GM21526 (cell line): ENCODE results near the gene KMT5C.
"Not testable (repeated sequence)": the region's sequence is repeated elsewhere in the genome, so short reads cannot be mapped to it uniquely, and the experiment has no call there.

Experiments
- ATAC-seq: cut with Tn5 transposase; IDR thresholded peaks from one replicate; pipeline ENCODE4 v1.9.1; 2021; ENCODE audit warnings: moderate library complexity; ENCODE audit not compliant: unreplicated experiment, low FRiP score

The KMT5C gene

GRCh38 chr19:55315956-55316525 is 23.6 kb upstream of the KMT5C start:
- ATAC-seq = no peak

GRCh38 chr19:55316646-55317045 is 23.0 kb upstream of the KMT5C start:
- no peak for ATAC-seq

DNA sequence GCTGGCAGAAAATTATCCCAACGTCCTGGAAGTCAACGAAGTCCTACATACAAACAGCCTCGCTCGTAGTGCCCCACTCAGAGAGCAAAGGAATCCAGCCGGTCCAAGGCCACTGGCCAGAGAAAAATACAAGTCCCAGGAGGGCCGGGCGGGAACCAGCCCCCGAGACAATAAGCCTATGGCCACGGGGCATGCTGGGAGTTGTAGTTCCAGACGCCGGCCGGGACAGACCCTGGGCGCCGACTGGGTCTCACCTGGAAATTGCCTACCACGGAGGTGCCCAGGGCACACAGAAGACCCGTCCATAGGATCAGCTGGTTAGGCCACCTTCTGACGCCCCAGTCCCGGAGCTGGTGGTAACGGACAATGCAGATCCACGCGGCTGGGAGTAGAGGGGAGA is 19.9 kb upstream of the KMT5C start:
- no peak for ATAC-seq

DNA sequence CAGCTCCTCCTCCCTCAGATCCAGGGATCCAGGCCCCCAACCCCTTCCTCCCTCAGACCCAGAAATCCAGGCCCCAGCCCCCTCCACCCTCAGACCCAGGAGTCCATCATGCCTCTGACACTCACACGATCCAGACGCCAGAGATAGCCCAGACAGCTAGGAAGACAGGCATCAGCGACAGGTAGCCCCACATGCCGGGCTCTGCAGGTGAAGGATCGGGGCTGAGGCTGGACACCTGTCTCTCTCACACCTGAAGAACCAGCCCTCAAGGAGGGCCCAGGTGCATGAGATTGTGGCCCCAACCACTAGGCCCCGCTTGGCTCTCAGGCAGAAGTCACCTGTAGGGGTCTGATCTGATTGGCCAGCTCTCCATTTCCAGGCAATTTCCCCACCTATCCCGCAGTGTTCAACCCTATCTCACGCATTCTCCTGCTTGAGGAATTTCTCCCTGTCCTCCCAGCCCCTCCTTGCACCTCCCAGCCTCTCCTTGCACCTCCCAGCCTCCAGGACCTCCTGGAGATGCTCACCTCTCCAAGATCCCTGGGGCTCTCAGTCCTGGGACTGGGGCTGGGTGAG is 18.7 kb upstream of the KMT5C start:
- no peak for ATAC-seq

DNA sequence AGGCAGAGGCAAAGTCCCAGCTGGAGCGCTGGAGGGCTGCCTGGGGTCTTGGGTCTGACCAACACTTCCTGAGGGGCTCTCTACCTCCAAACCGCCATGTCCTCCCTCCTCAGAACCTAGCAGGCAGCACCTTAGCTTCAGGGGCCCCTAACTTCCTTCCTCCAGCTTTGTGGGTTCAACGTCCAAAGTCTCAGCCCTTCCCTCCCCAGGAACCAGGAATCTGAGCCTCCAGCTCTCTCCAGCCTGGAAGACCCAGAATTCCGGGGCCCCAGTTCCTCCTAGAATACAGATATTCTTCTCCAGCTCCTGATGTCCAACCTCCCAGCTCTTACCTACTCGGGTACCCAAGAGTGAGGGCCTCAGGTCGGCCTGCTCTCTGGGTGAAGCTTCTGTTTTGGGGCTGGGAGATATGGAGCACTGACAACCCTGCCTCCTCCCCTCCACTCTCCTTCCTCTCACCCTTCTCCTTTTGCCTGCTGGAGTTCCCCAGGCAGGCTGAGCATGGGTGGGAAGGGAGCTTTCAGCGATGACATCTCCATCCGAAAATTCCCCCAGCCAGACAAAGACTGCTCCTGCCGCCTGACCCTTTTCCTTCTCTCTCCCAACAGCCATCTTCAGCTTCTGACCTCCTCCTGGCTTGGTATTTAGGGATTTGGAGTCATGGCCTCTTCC is 18.1 kb upstream of the KMT5C start:
- no peak for ATAC-seq

DNA sequence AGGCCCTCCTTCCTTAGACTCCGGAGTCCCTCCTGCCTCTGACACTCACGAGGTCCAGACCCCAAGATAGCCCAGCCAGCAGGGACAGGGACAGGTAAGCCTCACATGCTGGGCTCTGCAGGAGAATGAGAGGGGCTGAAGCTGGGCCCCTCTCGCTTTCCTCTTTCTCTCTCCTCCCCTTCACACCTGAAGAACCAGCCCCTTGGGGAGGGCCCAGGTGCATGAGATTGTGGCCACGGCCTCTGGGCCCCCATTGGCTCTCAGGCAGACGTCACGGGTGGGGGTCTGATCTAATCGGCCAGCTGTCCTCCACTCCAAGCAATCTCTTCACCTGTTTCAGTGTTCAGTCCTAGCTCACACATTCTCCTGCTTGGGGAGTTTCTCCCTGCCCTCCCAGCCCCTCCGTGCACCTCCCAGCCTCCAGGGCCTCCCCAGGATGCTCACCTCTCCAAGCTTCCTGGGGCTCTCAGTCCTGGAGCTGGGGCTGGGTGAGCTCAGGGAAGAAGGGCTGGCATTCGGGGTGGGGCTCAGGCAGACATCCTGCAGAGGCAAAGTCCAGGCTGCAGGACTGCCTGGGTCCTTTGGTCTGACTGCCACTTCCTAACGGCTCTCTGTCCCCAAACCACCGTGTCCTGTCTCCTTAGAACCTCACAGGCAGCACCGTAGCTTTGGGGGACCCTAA is 17.3 kb upstream of the KMT5C start:
- ATAC-seq = no peak

DNA sequence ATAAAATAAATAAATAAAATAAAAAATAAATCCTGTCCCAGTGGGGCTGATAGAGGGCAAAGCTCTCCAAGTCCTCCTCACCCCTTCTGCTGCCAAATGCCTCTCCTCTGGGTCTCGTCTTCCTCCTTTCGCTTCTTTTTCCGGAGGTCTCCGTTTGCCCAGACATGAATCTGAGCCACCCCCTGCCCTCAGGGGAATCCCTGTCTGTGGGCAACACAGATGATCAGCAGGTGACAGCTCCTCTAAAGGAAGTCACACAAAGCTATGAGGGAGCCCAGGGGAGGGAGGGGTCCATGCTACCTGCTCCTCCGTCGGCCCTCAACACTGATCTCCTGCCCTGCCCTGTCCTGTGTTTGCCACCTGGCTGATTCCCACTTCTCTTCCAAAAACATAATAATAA is 15.0 kb upstream of the KMT5C start:
- no peak for ATAC-seq

GRCh38 chr19:55325172-55325571 is 14.5 kb upstream of the KMT5C start, which contains the start of gene TMEM150B:
TMEM150B (minus strand) TSS chr19:55325341; CDS start chr19:55321036, 4,305 bp downstream.
- ATAC-seq = no peak

DNA sequence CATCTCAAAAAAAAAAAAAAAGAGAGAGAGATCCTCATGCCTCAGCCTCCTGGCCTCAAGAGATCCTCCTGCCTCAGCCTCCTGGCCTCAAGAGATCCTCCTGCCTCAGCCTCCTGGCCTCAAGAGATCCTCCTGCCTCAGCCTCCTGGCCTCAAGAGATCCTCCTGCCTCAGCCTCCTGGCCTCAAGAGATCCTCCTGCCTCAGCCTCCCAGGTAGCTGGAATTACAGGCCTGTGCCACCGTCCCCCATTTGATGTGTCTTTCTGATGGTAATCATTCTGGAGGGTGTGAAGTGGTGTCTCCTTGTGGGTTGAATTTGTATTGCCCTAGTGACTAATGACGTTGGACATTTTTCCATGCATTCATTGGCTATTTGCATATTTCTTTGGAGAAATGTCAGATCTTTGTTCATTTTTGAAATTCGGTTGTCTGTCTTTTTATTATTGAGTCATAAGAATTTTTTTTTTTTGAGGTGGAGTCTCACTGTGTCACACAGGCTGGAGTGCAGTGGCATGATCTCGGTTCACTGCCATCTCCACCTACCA is 10.8 kb upstream of the KMT5C start:
- not testable (repeated sequence) for ATAC-seq

DNA sequence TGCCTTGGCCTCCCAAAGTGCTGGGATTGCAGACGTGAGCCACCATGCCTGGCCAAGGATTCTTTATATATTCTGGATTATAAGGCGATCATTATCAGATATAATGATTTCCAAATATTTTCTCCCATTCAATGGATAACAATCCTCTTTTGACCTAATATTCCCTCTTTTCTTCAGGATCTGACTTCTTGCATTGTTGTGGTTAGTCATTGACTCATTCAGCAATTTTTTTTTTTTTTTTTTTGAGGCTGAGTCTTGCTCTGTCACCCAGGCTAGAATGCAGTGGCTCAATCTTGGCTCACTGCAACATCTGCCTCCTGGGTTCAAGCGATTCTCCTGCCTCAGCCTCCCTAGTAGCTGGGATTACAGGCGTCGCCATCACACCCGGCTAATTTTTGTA is 9.9 kb upstream of the KMT5C start:
- ATAC-seq = not testable (repeated sequence)

- ATAC-seq = no peak
Observed at GRCh38 chr19:55333870-55334269, 5.8 kb upstream of the KMT5C start.

DNA sequence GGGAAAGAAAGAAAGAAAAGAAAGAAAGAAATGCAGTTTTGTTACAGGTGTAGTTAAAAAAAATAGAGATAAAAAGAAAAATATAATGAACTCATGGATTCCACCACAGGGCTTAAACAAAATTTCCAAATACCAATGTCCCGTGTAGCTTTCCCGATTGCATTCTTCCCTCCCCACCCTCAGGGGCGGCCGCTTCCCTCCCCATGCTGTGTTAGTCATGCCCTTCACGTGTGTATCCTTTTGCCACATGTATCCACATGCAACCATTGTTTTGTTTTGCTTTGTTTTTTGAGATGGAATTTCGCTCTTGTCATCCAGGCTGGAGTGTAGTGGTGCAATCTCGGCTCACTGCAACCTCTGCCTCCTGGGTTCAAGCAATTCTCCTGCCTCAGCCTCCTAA is 3.6 kb upstream of the KMT5C start:
- no peak for ATAC-seq

DNA sequence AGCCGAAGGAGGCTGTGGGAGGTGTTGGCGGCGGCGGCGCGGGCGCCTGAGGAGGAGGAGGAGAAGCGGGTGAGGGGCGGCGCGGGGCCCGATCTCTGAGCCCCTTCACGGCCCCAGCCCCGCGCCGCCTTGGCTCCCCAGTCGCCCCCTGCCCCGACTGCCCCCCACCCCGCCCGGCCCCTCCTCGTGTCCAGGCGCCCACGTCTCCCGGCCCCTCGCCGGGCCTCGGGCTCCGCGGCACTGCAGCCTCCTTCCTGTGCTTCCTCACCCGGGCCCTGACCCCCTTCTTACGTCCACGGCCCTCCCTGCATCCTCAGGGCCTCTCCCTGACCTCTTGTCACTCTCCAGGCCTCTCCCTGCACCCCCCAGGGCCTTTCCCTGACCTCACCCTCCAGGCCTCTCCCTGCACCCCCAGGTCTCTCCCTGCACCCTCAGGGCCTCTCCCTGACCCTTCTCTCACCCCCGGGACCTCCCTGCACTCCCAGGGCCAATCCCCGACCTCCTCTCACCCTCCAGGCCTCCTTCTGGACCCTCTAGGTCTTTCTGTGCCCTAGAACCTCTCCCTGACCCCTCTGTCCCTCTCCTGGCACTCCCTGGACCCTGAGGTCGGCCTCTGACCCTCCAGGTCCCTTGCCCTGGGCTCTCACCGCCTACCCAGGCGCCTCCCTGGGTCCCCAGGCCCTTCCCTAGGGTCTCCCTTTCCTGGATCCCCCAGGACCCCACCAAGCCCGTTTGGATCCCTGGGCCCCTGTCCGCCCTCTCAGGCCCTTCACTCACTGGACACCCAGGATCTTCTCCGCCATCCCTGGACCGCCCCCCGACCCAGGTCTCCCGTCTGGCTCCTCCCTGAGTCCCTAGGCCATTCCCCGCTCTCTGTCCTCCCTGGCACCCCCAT is 460 bp downstream of the KMT5C start:
- no peak for ATAC-seq

GRCh38 chr19:55340784-55341147 is 1.1 kb downstream of the KMT5C start:
- ATAC-seq = no peak

DNA sequence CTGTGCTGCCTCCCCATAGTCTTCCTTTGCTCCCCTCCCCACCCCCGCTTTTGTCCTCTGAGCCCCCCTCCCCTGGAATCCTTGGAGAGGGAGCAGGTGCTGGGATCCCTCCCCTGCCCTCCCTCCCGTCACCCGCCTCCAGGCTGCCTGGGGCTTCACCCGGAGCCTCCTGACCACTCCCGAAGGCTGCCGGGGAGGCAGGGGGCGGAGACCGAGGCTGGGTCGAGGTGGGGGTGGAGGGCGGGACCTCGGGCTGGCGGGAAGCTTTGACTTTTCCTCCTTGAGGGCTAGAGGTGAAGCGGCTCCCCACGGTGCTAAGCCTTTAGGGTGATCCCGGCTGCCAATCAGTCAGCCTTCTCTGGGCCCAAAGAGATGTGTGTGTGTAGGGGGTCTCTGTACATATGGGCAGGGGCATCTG is 1.5 kb downstream of the KMT5C start:
- ATAC-seq = no peak

GRCh38 chr19:55341595-55342531 is 2.2 kb downstream of the KMT5C start:
- ATAC-seq = no peak

DNA sequence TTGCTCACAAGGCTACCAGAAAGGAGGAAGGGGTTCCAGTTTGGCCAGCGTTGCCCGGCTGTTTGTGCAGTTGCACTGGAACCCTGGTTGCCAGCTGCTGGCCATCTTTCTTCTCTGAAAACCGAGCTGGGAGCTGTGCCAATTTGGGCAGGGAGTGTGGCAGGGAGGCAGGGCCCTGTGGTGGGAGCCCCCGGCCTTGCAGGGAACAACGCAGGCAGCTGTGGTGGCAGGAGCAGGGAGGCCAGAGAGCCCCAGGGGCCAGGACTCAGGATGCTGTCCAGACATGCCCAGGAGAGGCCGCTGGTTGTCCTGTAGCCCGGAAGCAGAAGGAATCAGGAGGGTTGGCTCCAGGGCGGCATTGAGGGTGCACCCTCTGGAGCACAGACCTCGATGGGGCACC is 4.8 kb downstream of the KMT5C start:
- ATAC-seq = no peak

DNA sequence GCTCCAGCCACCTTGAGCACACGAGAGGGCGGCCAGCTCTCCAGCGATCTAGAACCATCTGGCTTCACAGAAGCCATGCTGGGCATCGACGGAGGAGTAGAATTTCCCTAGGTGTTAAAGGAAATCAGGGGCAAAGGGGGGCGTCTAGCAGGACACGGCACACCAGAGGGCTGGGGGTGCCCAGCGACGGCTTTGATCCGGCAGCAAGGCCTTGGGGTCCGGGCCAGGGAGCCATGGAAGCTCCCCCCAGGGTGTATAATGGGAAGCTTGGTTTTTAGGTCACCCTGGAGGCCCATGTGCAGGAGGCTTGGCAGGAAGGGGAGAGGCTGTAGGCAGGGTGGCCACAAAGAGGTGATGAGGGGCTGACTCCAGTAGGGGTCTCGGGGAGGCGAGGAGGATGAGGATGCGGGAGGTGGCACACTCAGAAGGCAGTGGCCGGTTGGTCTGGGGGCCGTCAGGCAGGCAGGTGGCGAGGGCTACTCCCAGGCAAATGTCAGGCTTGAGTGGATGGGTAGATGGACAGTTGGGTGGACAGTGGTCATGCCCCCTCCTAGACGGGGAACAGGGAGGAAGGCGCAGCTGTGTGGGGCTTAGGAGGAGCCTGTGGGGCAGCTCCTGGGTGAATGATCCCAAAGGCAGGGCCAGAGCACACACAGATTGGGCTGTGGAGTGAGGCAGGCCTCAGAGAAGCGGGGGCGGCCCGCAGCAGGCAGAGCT is 5.6 kb downstream of the KMT5C start:
- no peak for ATAC-seq
